Measurements from ENCODE around the gene C1QTNF2. TPM values are rescaled to one million over a fixed set of nuclear protein-coding genes. Genes with fewer than 3 reads are reported as not detected.

Gene C1QTNF2
- total RNA-seq, 4 donors from 2014 or later: 0.09 to 0.65 TPM; not detected in 2

- intact Hi-C loops (cut with DNase I; ENCODE audit: low total_unique reads): no loop called here
- Histone ChIP-seq H3K27me3 (no peaks in the 10 kb centered on the region), H3K4me3 (no peak overlapping the region), H3K36me3 (no peaks in the 10 kb centered on the region), H3K27ac (no peak overlapping the region), H3K9me3 (no peaks in the 10 kb centered on the region), H3K4me1 (no peaks in the 10 kb centered on the region)
- TF ChIP-seq CTCF (IDR thresholded peaks at IDR 0.05 in 4 of 5, conservative IDR thresholded peaks at IDR 0.05 in 1 of 5) (no peak), POLR2A (IDR thresholded peaks at IDR 0.05) (no peak)
- in situ Hi-C loops (cut with MboI; ENCODE audit: low sequenced_read_pairs in 4 of 4): no loop called here
- ATAC-seq: no peak
- DNase-seq: no peak
These were observed 43.4 kb downstream of the C1QTNF2 start for GRCh38 chr5:160326981-160327380.

GRCh38 chr5:160325716-160326115 lies 44.7 kb downstream of the C1QTNF2 start:
- TF ChIP-seq POLR2A (IDR thresholded peaks at IDR 0.05): no peak
- no peak for TF ChIP-seq CTCF (IDR thresholded peaks at IDR 0.05 in 4 of 5, conservative IDR thresholded peaks at IDR 0.05 in 1 of 5)
- Histone ChIP-seq H3K4me3 (no peak overlapping the region), H3K36me3 (no peaks in the 10 kb centered on the region), H3K4me1 (no peaks in the 10 kb centered on the region), H3K9me3 (no peaks in the 10 kb centered on the region), H3K27ac (no peak overlapping the region), H3K27me3 (no peaks in the 10 kb centered on the region)
- no peak for ATAC-seq
- in situ Hi-C loops (cut with MboI; ENCODE audit: low sequenced_read_pairs in 4 of 4): no loop called here
- DNase-seq: no peak
- intact Hi-C loops (cut with DNase I; ENCODE audit: low total_unique reads): no loop called here

GRCh38 chr5:160324886-160325285 lies 45.5 kb downstream of the C1QTNF2 start:
- H3K4me1 ChIP-seq: no peaks in the 10 kb centered on the region
- H3K36me3 ChIP-seq: no peaks in the 10 kb centered on the region
- H3K4me3 ChIP-seq: no peak overlapping the region
- no peak for TF ChIP-seq CTCF (IDR thresholded peaks at IDR 0.05 in 4 of 5, conservative IDR thresholded peaks at IDR 0.05 in 1 of 5)
- TF ChIP-seq POLR2A (IDR thresholded peaks at IDR 0.05): no peak
- DNase-seq (no peak), ATAC-seq (no peak)
- no peaks in the 10 kb centered on the region for H3K9me3 ChIP-seq
- no peaks in the 10 kb centered on the region for H3K27me3 ChIP-seq
- in situ Hi-C loops (cut with MboI; ENCODE audit: low sequenced_read_pairs in 4 of 4) (no loop called here), intact Hi-C loops (cut with DNase I; ENCODE audit: low total_unique reads) (no loop called here)
- no peak overlapping the region for H3K27ac ChIP-seq

GRCh38 chr5:160318409-160318808 lies 52.0 kb downstream of the C1QTNF2 start:
- no peak for TF ChIP-seq POLR2A (IDR thresholded peaks at IDR 0.05)
- TF ChIP-seq CTCF (IDR thresholded peaks at IDR 0.05 in 4 of 5, conservative IDR thresholded peaks at IDR 0.05 in 1 of 5): no peak
- H3K36me3 ChIP-seq: no peaks in the 10 kb centered on the region
- H3K27me3 ChIP-seq: peaks cover 8 to 10% (median 8%) of the 10 kb centered on the region in 3 donors
- no peak for ATAC-seq
- in situ Hi-C loops (cut with MboI; ENCODE audit: low sequenced_read_pairs in 4 of 4) (no loop called here), intact Hi-C loops (cut with DNase I; ENCODE audit: low total_unique reads) (no loop called here)
- H3K9me3 ChIP-seq: no peaks in the 10 kb centered on the region
- H3K27ac ChIP-seq: no peak overlapping the region
- H3K4me1 ChIP-seq: no peaks in the 10 kb centered on the region
- DNase-seq: no peak
- H3K4me3 ChIP-seq: no peak overlapping the region

- no peaks in the 10 kb centered on the region for H3K9me3 ChIP-seq
- no peak overlapping the region for H3K4me3 ChIP-seq
- no peak for TF ChIP-seq CTCF (IDR thresholded peaks at IDR 0.05 in 4 of 5, conservative IDR thresholded peaks at IDR 0.05 in 1 of 5)
- TF ChIP-seq POLR2A (IDR thresholded peaks at IDR 0.05): no peak
- DNase-seq (no peak), ATAC-seq (no peak)
- H3K27ac ChIP-seq: no peak overlapping the region
- in situ Hi-C loops (cut with MboI; ENCODE audit: low sequenced_read_pairs in 4 of 4) (no loop called here), intact Hi-C loops (cut with DNase I; ENCODE audit: low total_unique reads) (no loop called here)
- H3K36me3 ChIP-seq: no peaks in the 10 kb centered on the region
- peaks cover 14 to 16% (median 16%) of the 10 kb centered on the region in 3 donors for H3K27me3 ChIP-seq
- no peaks in the 10 kb centered on the region for H3K4me1 ChIP-seq
These were observed 53.0 kb downstream of the C1QTNF2 start for GRCh38 chr5:160317434-160317833.

Data from gastrocnemius medialis (tissue), 4 donors.